Measurements from ENCODE around the gene MLKL. TPM values are rescaled to one million over a fixed set of nuclear protein-coding genes. Genes with fewer than 3 reads are reported as not detected.
"Not testable (repeated sequence)": the region's sequence is repeated elsewhere in the genome, so short reads cannot be mapped to it uniquely, and the experiment has no call there.

Gene MLKL
- total RNA-seq, 1 donor from 2014 or later = 5.0 TPM

GRCh38 chr16:74699666-74700065 lies 996 bp downstream of the MLKL start:
- DNase-seq = no peak

GRCh38 chr16:74698222-74698621 lies 2.4 kb downstream of the MLKL start:
- no peak for DNase-seq

- DNase-seq = peak; percentile 91
Measured at GRCh38 chr16:74695450-74696422, 4.9 kb downstream of the MLKL start.

DNA sequence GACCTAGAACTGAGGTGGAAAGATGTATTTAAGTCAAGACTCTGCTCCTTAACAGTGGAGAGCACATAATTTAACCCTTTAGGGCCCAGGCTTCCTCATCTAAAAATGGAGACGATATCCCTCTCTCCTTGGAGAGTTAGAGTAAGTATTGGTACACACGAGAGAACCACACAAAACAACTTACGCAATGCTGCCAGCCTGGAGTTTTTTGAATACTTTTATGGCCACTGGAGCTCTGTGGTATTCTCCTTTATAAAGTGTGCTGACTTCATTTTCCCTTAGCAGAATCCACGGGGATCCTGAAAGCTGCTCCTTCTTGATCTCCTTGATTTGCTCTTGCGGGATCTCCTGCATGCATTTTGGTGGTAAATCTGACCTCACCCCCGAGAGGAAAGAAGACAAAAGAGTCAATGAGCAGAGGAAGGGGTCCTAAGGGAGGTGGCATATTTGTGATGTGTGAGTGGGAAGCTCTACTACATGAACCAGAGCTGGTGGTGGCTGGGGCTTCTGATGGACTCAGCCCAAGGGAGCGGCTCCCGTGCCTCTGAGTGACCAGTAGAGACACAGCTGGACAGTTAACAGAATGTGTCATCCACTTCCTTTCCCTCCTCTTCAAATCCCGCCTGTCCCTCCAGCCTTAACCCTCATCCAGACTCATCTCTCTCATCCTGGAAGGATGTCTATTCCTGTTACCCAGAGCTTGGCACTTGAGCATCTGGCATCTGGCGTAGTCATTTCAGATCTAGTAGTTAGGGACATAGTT lies 9.4 kb downstream of the MLKL start:
- DNase-seq = no peak

GRCh38 chr16:74682556-74682955 lies 18.1 kb downstream of the MLKL start:
- DNase-seq = no peak

DNA sequence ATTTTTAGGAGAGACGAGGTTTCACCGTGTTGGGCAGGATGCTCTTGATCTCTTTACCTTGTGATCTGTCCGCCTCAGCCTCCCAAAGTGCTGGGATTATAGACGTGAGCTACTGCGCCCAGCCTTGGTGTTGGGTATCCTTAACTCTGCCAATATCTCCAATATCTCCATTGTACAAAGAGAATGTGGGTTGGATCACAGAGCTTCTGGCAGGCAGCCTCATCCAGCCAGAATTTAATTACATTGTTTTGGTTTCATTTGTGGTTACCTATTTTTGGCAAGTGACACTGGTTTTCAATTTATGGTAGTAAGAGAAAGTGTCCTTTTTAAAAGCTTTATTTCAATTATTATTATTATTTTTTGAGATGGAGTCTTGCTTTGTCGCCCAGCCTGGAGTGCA lies 20.0 kb downstream of the MLKL start:
- DNase-seq = no peak

DNA sequence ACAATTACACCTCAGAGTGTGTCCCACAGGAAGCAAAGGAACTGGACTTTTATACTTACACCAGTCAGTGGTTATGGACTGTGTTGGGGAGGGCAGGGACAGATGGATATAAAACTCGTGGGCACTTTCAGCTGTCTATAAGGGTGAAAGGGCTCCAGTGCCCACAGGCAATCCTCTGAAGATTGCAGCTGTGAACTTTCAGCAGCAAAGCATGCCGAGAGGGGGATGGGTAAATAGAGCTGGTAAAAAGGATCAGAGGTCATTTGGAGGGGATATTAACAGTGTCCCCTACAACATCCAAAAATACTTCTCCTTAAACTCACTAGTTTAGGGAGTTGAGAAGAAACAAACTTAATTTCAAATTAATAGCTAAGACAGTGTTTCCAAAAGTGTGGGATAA lies 20.7 kb downstream of the MLKL start:
- DNase-seq = no peak

DNA sequence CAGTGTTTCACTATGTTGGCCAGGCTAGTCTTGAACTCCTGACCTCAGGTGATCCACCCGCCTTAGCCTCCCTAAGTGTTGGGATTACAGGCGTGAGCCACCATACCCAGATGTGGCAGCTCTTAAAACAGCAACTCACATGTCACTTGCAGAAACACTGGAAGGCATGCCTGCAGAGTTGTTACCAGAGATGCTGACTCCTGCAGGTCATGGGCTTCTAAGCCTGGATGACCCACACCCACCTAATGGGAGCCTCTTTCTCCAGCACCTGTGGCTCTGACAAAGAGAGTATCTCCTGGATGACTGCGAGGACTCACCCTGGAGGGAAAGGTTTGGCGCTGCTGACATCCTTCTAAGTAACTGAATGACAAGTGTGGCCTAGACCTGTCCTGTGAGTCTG lies 22.8 kb downstream of the MLKL start:
- DNase-seq = no peak

GRCh38 chr16:74673876-74674275 lies 26.8 kb downstream of the MLKL start:
- no peak for DNase-seq

DNA sequence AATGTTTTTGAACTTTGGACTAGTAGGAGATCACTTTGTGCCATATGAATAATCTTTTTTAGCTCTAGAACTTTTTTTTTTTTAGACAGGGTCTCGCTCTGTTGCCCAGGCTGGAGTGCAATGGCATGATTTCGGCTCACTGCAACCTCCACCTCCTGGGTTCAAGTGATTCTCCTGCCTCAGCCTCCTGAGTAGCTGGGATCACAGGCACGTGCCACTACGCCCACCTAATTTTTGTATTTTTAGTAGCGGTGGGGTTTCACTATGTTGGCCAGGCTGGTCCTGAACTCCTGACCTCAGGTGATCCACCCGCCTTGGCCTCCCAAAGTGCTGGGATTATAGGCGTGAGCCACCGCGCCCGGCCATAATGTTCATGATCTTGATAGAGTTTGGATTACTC lies 31.8 kb downstream of the MLKL start:
- DNase-seq = not testable (repeated sequence)

GRCh38 chr16:74667255-74667700 lies 33.4 kb downstream of the MLKL start:
- DNase-seq = peak; percentile 62

DNA sequence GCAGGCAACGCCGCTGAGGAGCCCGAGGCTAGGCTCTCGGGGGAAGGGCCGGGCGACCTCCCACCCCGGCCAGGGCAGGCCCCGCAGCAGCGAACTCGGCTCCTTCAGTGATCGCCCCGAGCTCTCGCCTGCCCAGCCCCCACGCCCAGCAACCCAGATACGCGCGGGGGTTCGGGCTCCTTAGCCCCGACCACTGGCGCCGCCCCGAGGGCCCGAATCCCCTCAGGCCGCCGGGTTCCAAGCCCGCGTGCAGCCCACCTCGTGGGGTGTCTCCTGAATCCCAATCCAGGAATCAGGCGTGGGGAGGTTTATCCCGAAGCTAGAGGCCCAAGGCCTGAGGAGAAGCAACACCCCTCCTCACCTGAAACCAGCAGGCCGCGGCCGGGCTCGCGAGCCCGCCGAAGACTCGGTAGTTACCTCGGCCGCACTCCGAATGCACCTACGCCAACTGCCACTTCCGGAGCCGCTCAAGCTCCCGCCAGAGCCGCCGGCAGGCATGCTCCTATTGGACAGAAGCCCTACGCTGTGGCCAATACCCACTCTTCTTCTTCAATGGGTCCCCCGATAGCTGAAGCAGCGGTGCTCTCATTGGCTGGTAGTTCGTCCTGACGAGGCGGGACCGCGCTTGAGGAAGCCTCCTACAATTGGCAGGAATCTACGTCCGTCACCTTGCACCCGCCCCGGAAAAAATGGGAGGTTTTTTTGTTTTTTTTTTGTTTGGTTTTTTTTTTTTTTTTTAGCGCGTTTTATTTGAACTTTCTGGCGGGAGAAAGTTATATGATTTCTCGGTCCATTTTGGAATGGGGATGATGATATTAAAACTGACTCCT lies 34.0 kb downstream of the MLKL start, which contains the start of gene RFWD3:
TSS of gene RFWD3 (minus strand) at position 453 of the 830 bp plus-strand sequence. CDS start 5,428 bp downstream, outside the sequence.
- DNase-seq = peak; percentile 99

GRCh38 chr16:74666010-74666421 lies 34.6 kb downstream of the MLKL start:
- no peak for DNase-seq

- DNase-seq = no peak
Measured at GRCh38 chr16:74661064-74661463, 39.6 kb downstream of the MLKL start.

DNA sequence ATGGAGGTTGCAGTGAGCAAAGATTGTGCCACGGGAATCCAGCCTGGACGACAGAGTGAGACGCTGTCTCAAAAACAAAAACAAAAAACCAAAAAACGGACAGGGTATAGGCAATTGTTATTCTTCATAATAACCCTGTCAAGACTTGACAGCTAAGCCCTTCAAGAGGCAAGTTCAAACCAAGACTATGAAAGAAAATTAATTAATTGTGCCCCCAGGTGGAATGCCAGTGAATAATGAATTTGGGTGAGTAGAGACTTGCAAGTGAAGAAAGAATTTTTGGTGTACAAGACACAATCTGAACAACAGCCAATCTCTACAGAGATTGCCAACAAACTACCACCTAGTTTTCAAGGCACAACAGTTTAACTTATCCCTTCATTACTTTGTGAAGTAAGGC lies 40.3 kb downstream of the MLKL start:
- no peak for DNase-seq

DNA sequence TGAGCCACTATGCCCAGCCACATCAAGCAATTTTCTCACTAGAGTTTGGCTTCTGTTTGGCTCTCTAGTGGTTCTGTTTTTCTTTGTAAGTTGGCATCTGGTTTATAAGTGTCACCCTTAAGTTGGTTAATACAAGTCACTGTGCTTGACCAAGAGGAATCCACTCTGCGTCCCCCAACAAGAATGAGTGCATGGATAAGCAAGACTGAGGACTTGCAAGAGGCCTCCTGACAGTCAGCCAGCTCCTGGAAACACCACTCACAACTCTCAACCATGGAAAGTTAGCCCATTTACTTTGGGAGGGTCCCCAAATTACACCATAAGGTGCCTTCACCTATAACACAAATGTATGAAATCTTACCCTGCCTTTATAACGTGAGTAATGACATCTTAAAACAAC lies 41.6 kb downstream of the MLKL start:
- no peak for DNase-seq

DNA sequence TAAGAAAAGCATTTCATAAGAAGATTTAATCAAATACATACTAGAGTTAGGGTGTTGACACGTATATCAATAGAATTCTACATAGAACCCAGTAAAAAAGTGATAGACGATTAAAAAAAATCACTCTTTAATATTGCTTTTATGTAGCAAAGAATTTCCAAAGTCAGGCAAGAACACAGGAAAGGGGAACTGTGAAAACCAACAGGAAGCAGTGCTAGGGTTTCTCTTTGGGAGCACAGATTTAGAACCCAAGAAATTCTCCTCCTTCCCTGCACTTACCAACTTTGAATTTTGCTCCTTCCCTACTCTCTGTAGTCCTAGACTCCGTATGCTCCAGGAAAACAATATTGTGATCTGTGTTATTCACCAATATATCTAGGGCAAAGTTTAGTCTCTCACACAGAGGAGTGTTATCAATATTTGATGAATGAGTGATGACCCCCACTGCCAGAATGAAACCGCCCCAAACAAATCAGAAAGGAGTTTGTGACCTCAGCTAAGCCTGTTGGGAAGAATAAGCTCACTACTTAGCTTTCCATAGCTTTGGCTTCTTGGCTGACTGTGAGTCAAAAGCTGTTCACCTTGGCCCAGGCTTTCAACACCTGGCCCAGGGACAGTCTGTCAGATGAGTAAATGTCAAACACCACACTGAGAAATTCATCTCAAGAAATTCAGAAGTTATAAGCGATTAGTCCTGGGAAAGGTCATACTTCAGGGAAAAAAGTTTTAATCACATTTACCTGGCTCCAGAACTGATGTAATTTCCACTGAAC lies 42.6 kb downstream of the MLKL start:
- DNase-seq = no peak

GRCh38 chr16:74654536-74655050 lies 46.1 kb downstream of the MLKL start:
- DNase-seq = no peak

- not testable (repeated sequence) for DNase-seq
Measured at GRCh38 chr16:74652883-74653282, 47.8 kb downstream of the MLKL start.

GRCh38 chr16:74652249-74652648 lies 48.4 kb downstream of the MLKL start:
- no peak for DNase-seq

GRCh38 chr16:74651841-74652240 lies 48.8 kb downstream of the MLKL start:
- no peak for DNase-seq

Data from tongue (tissue), 2 donors.